ENCODE results near the gene FAR2. TPM values are rescaled to one million over a fixed set of nuclear protein-coding genes. Genes with fewer than 3 reads are reported as not detected.

FAR2 gene
- total RNA-seq, 1 donor, result 10.5 TPM

DNA sequence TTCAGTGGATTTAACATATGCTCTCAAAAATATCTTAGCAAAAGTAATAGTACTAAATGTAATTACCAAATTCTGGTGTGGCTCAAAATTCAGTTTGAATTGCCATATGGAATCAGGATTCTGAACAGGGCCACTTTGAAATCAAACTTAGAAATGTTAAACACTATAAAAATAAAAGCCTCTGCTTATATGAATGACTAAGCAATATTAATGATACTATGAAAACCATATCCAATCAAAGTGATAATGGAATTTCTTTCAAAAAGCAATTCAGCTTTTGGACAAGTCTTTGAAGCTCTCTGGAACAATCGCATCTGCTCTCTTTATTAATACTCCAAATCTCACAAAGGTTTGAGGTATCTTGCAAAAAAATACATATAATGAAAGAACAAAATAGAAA lies 180.3 kb downstream of the FAR2 start:
- Histone ChIP-seq H3K27me3 (ENCODE audit: insufficient read depth, low read length) (no peaks in the 10 kb centered on the region), H3K27ac (ENCODE audit: low read depth, low read length) (no peak overlapping the region), H3K9me3 (ENCODE audit: low read depth, low read length) (no peaks in the 10 kb centered on the region), H3K79me2 (ENCODE audit: insufficient read depth, low read length) (no peaks in the 10 kb centered on the region), H3K36me3 (ENCODE audit: insufficient read depth, low read length) (no peaks in the 10 kb centered on the region), H4K20me1 (ENCODE audit: insufficient read depth, low read length) (no peaks in the 10 kb centered on the region), H3K4me2 (ENCODE audit: insufficient read depth, low read length) (no peak overlapping the region), H3K4me3 (ENCODE audit: insufficient read depth, low read length) (no peak overlapping the region), H2AFZ (ENCODE audit: low read length) (no peak overlapping the region), H3K4me1 (ENCODE audit: insufficient read depth, low read length) (no peaks in the 10 kb centered on the region)
- TF ChIP-seq, protein P1, sequence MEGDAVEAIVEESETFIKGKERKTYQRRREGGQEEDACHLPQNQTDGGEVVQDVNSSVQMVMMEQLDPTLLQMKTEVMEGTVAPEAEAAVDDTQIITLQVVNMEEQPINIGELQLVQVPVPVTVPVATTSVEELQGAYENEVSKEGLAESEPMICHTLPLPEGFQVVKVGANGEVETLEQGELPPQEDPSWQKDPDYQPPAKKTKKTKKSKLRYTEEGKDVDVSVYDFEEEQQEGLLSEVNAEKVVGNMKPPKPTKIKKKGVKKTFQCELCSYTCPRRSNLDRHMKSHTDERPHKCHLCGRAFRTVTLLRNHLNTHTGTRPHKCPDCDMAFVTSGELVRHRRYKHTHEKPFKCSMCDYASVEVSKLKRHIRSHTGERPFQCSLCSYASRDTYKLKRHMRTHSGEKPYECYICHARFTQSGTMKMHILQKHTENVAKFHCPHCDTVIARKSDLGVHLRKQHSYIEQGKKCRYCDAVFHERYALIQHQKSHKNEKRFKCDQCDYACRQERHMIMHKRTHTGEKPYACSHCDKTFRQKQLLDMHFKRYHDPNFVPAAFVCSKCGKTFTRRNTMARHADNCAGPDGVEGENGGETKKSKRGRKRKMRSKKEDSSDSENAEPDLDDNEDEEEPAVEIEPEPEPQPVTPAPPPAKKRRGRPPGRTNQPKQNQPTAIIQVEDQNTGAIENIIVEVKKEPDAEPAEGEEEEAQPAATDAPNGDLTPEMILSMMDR (IDR thresholded peaks at IDR 0.05; ENCODE audit: extremely low read depth, low read depth, low read length), result no peak
- DNase-seq (ENCODE audit: insufficient read length, low spot score, missing footprints), result no peak

DNA sequence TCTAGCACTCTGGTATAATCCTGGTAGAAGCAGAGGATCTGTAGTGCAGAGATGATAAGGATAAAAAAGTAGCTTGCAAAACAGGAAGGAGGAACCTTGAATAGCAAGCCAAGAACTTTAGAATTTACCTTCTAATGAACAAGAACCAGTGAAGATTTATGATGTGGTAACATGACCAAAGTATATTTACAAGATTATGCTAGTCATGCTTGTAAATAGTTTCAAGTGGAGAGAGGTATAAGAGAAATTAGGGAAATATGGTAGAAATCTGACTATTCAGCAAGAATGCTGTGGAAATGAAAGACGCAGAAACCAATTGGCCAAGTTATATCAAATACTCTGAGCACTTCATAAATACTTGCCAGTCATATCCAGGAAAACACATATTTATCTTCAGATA lies 184.1 kb downstream of the FAR2 start:
- no peaks in the 10 kb centered on the region for H4K20me1 ChIP-seq (ENCODE audit: insufficient read depth, low read length)
- no peaks in the 10 kb centered on the region for H3K27me3 ChIP-seq (ENCODE audit: insufficient read depth, low read length)
- H3K4me2 ChIP-seq (ENCODE audit: insufficient read depth, low read length), result no peak overlapping the region
- DNase-seq (ENCODE audit: insufficient read length, low spot score, missing footprints), result no peak
- H3K27ac ChIP-seq (ENCODE audit: low read depth, low read length), result no peak overlapping the region
- H2AFZ ChIP-seq (ENCODE audit: low read length), result no peak overlapping the region
- TF ChIP-seq, protein P1 (IDR thresholded peaks at IDR 0.05; ENCODE audit: extremely low read depth, low read depth, low read length), result no peak
- no peaks in the 10 kb centered on the region for H3K79me2 ChIP-seq (ENCODE audit: insufficient read depth, low read length)
- H3K9me3 ChIP-seq (ENCODE audit: low read depth, low read length), result no peaks in the 10 kb centered on the region
- no peaks in the 10 kb centered on the region for H3K4me1 ChIP-seq (ENCODE audit: insufficient read depth, low read length)
- no peaks in the 10 kb centered on the region for H3K36me3 ChIP-seq (ENCODE audit: insufficient read depth, low read length)
- no peak overlapping the region for H3K4me3 ChIP-seq (ENCODE audit: insufficient read depth, low read length)

DNA sequence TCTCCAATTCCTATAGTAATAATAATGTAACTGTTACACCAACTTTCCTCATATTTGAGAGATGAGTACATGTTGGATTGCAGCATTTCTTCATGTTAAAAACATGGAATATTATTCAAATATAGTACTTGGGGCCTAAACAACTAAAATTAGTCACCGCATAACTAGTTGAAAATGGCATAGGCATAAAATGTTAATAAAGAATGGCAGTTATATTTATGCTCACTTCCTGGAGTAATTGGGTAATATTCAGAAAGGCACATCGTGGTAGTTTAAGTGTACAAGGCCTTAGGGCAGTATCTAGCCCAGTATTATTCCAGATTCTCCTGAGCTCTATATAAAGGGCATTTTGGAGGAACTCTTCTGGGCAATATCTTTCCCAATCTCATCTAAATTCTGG lies 185.9 kb downstream of the FAR2 start:
- H3K4me1 ChIP-seq (ENCODE audit: insufficient read depth, low read length), result no peaks in the 10 kb centered on the region

DNA sequence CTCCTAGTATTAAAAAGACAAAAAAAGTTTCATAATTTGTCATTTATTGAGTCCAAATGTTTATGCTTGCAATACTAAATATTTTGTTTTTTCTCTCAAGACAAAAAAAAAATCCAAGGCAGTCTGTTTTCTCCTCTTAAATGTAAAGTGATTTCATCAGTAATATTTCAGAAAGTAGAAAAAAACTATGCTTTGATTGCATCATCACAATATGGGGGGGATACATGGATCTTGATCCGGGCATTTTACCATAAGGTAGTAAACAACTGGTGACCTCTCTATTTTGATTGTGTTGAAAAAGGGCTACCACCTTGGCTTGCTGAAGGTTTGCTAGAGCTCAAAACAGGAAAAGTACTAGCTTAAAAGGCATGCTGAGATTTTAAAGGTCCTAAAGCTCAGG lies 188.2 kb downstream of the FAR2 start:
- peaks cover 8% of the 10 kb centered on the region for H3K36me3 ChIP-seq (ENCODE audit: insufficient read depth, low read length)
- H3K9me3 ChIP-seq (ENCODE audit: low read depth, low read length), result no peaks in the 10 kb centered on the region
- H3K4me3 ChIP-seq (ENCODE audit: insufficient read depth, low read length), result no peak overlapping the region
- no peak overlapping the region for H3K4me2 ChIP-seq (ENCODE audit: insufficient read depth, low read length)
- no peaks in the 10 kb centered on the region for H3K27me3 ChIP-seq (ENCODE audit: insufficient read depth, low read length)
- no peak overlapping the region for H3K27ac ChIP-seq (ENCODE audit: low read depth, low read length)
- H3K79me2 ChIP-seq (ENCODE audit: insufficient read depth, low read length), result no peaks in the 10 kb centered on the region
- H3K4me1 ChIP-seq (ENCODE audit: insufficient read depth, low read length), result no peaks in the 10 kb centered on the region
- no peak for DNase-seq (ENCODE audit: insufficient read length, low spot score, missing footprints)
- TF ChIP-seq, protein P1 (IDR thresholded peaks at IDR 0.05; ENCODE audit: extremely low read depth, low read depth, low read length), result no peak
- H4K20me1 ChIP-seq (ENCODE audit: insufficient read depth, low read length), result no peaks in the 10 kb centered on the region
- no peak overlapping the region for H2AFZ ChIP-seq (ENCODE audit: low read length)

More for the DNA sequence above, 185.9 kb downstream of the FAR2 start:
- Histone ChIP-seq H3K79me2 (ENCODE audit: insufficient read depth, low read length) (no peaks in the 10 kb centered on the region), H2AFZ (ENCODE audit: low read length) (no peak overlapping the region), H4K20me1 (ENCODE audit: insufficient read depth, low read length) (no peaks in the 10 kb centered on the region), H3K4me2 (ENCODE audit: insufficient read depth, low read length) (no peak overlapping the region), H3K9me3 (ENCODE audit: low read depth, low read length) (no peaks in the 10 kb centered on the region), H3K4me3 (ENCODE audit: insufficient read depth, low read length) (no peak overlapping the region), H3K27me3 (ENCODE audit: insufficient read depth, low read length) (no peaks in the 10 kb centered on the region), H3K27ac (ENCODE audit: low read depth, low read length) (no peak overlapping the region), H3K36me3 (ENCODE audit: insufficient read depth, low read length) (no peaks in the 10 kb centered on the region)
- TF ChIP-seq, protein P1 (IDR thresholded peaks at IDR 0.05; ENCODE audit: extremely low read depth, low read depth, low read length), result no peak
- DNase-seq (ENCODE audit: insufficient read length, low spot score, missing footprints), result no peak
